NCI-H345 treated with DMSO at 0.1 percent for 48 hours (cell line): Measurements from ENCODE around the gene RNU4-1.

ENCODE experiments used
- DNase-seq: peaks from one replicate; lab custom pipeline; 2025; ENCODE audit not compliant: unreplicated experiment; lab: John Stamatoyannopoulos, UW

Gene RNU4-1

GRCh38 chr12:120290609-120291305 lies 2.3 kb downstream of the RNU4-1 start:
- DNase-seq, result no peak

GRCh38 chr12:120287491-120287890 lies 5.5 kb downstream of the RNU4-1 start:
- DNase-seq, result no peak

DNA sequence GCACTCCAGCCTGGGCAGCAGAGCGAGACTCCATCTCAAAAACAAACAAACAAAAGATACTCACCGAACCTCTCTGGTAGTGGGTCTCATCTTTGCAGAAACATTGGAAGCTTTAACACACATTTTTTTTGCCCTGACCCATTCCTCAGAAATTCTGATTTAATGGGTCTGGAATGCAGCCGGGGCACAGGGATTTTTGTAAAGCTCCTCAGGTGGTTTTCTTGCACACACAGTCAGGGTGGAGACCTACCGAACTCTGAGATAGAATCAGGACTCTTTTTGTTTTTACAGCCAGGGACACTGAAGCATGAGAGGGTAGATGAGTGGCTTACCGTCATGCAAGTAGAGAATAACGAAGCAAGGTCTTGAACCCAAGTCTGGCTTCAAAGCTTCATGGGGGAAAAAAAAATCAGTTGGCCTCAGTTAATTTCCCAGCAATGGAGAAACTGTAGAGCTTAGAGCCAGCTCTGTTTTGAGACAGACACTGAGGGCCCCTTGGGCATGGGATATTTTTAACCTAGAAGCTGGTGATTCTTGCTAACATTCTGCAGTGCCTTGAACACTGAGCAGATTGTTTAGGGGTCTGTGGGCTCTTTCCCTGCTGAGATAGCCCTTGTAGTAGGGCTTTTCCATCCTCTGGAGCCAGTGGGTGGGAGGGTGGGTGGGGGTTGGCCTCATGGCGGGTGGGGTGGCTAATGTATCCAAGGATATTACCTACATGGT lies 6.1 kb downstream of the RNU4-1 start:
- DNase-seq, result no peak

GRCh38 chr12:120284381-120284780 lies 8.7 kb downstream of the RNU4-1 start:
- no peak for DNase-seq

DNA sequence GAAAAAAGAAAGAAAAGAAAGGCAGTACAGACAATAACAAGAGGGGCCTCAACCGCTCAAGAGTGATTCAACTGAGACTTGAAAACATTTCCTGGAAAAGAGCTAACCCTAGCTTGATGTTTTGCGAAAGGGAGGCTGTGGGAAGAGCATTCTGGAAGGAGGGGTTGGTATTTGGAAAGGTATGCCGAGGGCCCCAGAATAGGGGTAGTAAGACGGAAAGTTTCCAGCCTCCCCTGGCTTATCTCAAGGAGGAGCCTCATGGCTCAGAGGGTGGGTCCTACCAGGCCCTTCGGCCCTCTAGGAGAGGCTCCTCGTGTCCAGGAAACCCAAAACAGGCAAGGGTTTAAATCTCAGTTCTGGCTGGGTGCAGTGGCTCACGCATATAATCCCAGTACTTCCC lies 9.7 kb downstream of the RNU4-1 start:
- no peak for DNase-seq

GRCh38 chr12:120278137-120279069 lies 14.6 kb downstream of the RNU4-1 start:
- DNase-seq, result no peak

DNA sequence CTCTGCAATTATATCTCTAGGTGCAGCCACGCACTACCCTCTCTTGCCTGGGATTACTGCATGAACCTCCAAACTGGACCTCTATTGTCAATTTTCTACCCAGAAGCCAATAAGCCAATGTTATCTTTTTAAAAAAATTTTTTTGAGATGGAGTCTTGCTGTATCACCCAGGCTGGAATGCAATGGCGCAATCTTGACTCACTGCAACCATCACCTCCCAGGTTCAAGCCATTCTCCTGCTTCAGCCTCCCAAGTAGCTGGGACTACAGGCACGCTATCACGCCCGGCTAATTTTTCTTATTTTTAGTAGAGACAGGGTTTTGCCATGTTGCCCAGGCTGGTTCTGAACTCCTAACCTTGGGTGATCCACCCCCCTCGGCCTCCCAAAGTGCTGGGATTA lies 16.3 kb downstream of the RNU4-1 start:
- no peak for DNase-seq

DNA sequence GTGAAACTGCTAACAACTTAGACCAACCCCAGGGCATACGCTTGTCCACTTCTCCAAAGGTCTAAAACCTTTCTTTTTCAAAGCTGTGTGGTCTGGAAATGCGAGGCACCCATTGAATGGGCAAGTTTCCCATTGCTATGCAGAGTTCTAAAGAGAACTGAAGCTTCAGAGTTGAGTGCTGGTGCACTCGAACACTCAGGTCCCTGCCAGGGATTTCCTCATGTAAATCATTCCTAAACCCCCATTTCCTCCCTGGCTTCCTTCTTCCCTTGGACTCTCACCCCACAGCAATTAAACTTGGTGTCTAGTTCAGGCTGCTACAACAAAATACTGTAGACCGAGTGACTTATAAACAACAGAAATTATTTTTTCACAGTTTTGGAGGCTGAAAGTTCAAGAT lies 25.3 kb downstream of the RNU4-1 start:
- DNase-seq, result no peak

- DNase-seq, result no peak
Observed at GRCh38 chr12:120266180-120266870, 26.7 kb downstream of the RNU4-1 start.

DNA sequence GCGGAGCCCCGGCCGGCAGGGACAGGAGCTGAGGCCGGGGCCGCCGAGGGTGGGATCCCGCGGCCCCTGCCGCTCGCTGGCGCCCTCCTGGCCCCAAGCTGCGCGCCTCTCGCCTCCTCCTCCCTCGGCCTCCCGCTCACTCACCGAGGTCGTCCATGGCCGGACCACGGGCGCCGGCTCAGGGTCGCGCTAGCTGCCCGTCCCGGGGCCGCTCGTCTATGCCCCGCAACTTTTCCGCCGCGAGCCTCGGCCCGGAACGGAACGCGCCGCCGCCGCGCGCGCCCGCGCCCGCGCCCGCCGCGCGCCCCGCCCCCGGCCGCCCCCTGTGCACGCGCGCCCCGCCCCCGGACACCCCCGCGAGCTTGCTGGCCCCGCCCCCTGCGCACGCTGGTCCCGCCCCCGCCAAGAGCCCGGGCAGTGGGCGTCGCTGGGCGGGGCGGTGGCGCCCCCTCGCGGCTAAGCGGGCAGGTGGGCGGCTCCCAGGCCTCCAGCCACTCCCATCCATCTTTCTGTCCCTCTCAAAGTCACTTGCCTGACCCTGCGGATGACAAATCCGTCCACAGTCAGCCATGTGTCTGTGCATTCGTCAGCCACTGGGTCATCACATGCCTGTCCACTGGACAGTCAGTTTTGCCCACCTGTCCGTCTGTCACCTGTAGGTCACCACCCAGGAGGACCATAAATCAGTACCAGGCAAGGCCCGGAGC lies 27.4 kb downstream of the RNU4-1 start, which contains the start of gene PXN:
PXN (minus strand) TSS at position 258 of the 707 bp plus-strand sequence; CDS start at position 157, 101 bp downstream.
- peak; percentile 58 for DNase-seq

DNA sequence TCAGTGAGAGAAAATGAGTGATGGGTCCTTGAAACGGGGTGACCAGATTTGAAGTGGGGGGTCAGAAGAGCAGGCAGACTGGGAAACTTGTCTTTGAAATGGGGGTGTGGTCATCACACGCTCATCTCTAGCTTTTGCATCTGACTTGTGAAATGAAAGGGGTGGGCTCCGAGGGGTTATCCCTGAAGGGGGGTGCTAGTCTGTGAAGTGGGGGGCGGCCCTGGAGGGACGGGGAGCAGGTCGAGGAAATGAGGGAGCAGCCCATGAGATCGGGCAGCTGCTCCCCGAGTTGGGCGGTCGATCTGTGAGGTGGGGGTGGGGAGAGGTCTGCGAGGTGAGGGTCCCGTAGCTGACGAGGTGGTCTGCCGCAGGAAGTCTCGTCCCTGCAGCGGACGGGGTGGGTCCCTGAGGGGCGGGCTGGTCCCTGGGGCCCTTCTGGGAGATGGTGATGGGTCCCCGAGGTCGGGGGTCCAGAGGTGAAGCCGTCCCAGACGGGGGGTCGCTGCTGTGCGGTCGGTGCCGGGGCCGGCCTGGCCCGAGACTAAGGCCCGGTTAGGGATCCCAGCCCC lies 28.0 kb downstream of the RNU4-1 start:
- DNase-seq, result no peak

DNA sequence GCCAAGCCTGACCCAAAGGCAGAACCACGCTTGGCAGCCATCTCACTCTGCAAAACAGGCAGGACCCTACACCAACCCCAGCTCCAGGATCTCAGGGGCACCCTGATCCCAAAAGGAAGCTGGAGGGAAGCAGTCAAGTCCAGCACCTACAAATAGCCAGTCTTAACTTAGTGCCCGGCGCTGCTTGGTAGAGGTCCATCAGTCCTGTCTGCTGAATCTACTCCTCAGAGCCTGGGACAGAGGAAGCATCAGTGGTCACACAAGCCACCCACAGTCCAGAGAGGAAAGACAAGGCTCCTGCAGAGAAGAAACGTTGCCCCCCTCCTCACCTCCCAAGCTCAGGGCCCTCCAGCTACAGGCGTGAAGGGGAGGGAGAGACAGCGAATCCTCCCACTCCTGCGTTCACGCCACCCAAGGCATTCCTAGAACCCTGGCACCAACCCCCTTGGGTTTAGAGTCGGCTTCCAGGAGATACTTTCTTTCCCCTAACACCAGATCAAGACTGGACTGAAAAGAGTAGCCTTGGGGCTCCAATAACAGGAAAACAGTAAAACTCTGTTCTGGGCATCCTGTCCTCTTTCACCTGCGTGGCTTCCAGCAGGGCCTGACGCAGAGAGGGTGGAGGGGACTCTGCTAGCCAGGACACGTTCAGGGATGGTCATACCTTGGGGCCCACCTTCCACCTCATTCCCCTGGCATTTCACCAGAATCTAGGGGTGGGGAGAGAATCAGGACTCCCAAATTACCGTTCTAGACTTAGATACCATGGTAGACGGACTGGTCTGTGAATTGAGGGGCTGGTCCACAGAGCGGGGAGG lies 28.7 kb downstream of the RNU4-1 start:
- no peak for DNase-seq

DNA sequence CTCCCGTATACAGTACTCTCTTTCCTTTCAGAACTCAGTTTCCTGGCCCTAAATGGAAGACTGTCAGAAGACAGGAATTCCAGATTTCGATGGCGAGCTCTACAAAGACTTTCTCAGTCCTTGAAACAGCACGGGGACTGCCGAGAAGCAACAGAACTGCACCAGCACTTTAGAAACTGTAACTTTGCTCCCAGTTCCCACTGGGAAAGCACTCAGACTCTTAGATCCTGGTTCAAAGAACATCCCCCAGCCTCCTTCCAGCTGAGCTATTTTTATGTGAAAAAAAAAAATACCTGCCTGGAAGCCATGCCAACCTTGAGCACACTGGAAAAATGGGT lies 29.3 kb downstream of the RNU4-1 start:
- no peak for DNase-seq

DNA sequence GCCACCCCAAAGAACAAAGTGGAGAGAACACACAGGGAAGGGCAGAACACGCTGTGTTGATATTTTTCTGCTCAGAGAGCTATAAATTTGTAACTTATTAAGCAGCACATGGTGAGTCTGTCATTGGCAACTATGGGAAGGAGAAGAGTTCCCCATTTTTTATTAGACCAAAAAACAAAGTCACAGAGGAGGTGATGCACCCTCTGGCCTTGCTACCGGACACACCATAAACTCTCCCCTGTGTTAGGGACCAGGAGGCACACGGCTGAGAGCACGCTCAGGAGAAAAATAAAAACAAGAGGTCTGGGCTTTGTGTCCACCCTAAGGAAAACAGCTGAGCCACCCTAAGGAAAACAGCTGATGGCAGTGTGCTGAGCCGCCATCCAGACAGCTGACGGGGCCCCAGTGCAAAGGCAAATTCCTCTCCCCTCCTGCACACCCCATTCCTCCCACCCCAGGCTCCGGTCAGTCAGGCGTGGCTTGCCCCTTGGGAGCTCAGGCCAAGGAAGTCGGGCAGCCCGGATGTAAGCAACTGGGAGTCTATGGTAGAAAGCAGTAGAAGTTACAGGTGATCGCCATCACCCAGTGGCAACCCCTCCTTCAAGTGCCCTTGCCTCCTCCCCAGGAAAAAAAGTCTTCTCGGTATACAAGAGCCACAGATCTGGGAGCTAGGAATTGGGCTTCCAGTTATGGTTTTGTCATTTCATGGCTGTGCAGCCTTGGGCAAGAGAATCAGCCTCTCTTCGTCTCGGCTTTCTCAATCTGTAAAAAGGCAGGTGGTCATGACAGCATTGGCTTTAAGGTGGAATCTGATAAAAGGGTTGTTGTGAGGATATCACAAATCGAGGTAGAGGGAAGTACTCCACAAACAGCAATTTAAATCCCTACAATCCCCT lies 29.9 kb downstream of the RNU4-1 start:
- no peak for DNase-seq

- no peak for DNase-seq
Observed at GRCh38 chr12:120261951-120262851, 30.8 kb downstream of the RNU4-1 start.

DNA sequence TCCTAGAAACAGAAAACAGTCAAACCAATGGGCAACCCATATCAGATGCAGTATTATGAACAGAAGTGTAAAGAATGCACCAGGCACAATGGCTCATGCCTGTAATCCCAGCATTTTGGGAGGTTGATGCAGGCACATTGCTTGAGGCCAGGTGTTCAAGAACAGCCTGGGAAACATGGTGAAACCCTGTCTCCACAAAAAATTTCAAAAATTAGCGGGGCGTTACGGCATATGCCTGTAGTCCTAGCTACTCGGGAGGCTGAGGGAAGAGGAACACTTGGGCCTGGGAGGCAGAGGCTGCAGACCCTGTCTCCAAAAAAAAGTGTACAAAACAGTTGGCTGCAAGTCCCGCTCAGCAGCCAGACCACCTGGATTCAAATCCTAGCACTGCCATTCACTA lies 32.4 kb downstream of the RNU4-1 start:
- DNase-seq, result no peak
